HG03558 (cell line): ENCODE results near the gene HOMER1.
"Not testable (repeated sequence)": the region's sequence is repeated elsewhere in the genome, so short reads cannot be mapped to it uniquely, and the experiment has no call there.

ENCODE experiments used
- ATAC-seq: cut with Tn5 transposase; IDR thresholded peaks from one replicate; pipeline ENCODE4 v1.9.1; 2021; ENCODE audit warnings: moderate number of reproducible peaks; ENCODE audit not compliant: unreplicated experiment; ENCODE audit errors: extremely low read depth

The HOMER1 gene

DNA sequence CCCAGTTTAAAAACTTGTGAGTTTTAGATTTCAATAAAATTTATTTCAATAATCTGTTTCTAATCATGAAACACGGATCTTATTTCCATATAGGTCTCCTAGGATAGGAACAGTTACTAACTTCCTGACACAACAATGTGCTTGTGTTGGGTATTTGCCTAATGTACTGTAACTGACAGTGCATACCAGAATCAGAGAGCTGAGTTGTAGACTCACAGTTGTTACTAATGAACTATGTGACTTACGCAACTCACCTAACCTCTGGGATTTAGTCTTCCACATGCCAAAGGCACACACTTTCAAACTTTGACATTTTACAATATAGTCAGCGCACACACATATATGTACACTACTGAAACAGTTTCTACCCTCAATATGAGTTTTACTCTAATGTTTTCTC is 77.7 kb downstream of the HOMER1 start:
- ATAC-seq = no peak

DNA sequence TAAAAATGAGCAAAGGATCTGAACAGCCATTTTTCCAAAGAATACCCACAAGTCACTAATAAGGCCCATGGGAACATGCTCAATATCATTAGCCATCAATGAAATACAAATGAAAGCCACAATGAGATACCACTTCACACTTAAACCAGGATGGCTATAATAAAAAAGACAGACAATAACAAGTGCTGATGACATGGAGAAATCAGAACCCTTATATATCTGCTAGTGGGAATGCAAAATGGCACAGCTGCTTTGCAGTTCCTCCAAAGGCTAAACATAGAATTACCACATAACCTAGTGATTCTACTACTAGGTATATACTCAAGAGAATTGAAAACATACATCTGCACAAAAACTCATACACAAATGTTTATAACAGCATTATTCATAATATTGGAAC is 83.7 kb downstream of the HOMER1 start:
- ATAC-seq = no peak

DNA sequence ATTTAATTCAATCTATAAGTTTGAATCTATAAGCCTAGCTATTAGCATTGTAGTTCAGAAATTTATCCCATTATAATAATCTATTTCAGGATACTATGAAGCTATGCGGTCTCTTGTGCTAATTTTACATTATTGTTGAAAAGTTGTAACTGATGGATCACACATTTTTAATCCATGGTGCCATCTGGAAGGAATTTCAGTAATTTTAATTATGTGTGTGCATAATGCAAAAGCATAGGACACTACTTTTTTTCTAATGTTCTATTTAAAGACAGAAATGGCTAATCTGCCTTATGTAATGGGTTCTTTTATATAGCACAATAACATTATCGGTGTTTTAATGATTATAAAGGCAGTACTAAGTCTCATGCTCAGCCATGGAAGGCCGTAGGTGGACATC is 90.6 kb downstream of the HOMER1 start:
- ATAC-seq = no peak

DNA sequence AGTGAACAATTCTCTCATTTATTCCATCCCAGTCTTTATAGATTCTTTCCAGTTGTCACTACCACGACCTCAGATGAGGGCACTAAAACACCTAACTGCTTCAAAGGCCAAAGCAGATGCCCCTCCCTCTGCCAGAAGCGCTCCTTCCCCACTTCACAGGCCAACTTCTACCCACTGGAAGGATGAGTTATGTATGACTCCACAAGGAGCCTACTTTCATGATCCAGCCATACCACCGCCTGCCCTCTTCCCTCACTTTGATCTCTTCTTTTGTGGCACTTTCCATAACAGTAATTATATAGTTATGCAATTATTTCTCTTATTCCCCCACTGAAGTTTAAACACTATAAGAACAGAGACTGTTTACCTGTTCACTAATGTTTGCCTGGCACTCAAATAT is 93.7 kb downstream of the HOMER1 start:
- no peak for ATAC-seq

DNA sequence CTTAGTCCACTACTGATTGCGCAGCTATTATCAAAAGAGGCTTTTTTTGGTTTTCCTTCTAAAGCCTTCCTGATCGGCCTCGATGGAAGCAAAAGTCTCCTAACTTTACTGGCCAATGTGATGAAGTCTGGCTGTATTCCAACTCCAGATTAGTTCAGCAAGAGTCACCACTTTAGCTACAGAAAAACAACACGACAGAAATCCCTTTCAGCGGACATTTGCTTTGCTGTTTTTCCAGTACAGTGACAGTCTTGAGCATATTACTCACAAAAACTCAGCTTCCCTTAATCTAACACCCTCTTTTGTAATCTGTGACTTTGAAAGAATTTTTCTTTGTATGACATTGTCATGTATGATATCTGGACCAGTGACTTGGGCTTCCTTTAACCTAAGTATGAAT is 95.7 kb downstream of the HOMER1 start:
- no peak for ATAC-seq

DNA sequence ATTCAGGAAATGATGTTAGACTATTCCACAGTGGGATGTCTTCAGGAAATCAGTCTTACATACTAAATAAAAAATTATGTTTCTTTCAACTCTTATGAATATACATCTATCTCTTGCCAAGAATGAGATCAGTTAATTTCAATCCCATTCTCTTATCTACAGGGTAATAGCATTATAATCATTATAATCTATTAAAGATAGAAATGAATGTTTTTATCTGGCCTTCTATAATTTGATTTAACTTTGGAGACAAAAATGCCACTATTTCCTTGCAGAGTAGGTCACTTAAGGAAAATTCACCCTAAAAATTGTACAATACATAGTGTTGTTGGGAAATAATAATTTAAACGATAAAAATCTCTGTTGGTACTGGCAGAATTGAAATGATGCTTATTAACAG is 96.4 kb downstream of the HOMER1 start:
- no peak for ATAC-seq

DNA sequence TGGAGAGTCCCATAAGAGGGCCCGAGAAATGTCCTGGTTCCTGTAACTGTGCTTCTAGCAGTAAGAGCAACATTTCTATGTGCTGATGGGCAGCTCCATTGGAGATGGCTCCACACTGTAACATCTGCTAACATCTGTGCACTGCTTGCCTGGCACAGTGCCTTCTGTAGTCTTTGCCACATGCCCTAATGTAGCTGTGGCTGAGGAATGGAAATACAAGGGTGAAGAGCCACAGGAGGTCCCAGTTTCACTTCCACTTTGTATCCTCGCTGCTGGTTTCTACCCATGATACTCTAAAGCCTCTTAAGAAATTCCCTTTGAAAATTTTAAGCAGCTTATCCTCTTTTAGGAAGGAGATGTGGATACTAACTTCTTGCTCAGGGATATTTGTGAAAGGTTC is 97.4 kb downstream of the HOMER1 start:
- peak; percentile 64 for ATAC-seq

DNA sequence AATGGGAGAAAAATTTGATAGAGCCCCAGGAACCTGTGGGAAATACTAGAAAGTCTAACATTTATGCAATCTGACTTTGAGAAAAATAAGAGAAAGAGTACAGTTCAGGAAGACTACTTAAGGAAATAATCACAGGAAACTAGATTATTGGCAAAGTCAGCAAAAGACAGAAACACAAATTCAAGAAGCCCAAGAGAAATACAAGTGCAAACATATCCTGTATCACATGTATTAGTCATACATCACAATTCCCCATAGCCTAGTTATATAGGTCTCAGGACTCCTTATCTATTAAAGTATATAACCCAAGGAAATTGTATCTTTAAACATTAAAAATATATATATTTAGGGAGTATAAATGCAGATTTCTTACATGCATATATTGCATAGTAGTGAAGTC is 100.8 kb downstream of the HOMER1 start:
- ATAC-seq = no peak

DNA sequence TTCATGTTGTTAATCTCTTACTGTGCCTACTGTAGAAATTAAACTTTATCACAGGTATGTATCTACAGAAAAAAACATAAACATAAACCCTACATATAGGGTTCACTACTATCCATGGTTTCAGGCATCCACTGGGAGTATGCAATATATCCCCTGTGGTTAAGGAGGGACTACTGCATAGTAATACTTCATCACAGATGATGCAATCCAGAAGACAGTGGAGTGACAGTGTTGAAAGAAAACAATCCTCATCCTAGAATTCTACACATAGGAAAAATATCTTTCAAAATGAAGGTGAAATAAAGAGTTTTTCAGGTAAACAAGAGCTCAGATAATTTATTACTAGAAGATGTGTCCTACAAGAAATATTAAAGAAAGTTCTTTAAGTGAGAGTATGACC is 105.9 kb downstream of the HOMER1 start:
- ATAC-seq = no peak

DNA sequence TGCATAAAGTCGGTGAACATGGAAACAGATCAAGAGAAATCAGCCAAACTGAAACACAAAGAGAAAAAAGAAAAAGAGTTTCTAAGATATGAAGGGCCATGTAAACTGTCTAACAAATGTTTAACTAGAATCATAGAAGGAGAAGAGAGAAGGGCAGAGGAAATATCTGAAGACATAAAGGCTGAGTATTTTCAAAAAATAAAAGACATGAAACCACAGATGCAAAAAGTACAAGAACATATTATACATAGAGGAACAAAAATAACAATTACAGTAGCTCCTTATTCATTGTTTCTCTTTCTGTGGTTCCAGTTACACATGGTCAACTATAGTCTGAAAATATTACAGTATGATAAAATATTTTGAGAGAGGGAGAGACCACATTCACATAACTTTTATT is 106.3 kb downstream of the HOMER1 start:
- no peak for ATAC-seq

DNA sequence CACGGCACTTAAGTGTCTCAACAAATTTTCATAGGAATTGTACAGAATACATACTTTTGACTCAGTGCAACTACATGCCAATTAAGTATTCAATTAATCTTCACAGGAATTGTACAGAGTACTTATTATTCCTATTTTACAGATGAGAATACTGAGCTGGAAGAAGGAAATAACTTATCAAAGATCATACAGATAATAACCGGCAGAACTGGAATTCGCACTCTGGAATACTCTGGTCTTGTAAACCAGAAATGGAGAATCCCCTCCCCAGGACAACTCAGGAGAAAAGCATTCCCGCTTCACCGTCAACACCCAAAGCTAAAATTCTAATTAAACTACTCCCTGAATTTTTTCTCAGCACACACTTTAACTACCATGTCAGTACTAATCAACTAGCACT is 112.7 kb downstream of the HOMER1 start:
- ATAC-seq = no peak

DNA sequence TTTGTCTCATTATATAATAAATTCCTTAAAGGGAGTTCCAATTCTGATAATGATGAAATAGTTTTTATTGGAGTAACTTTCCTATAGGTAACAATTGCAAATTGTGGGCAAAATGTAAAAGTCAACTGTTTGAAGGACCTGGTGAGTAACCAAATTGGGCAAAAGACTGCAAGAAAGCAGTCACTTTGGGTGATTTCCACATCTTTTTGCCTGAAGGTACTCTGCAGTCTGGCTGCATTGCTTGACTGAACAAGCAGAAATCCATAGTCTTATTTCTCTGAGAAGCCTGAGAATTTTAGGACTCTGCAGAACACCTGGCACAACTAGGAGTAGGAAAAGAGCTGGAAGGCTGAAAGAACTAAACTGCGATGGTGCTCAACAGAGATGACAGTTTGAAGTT is 114.9 kb downstream of the HOMER1 start:
- ATAC-seq = no peak

DNA sequence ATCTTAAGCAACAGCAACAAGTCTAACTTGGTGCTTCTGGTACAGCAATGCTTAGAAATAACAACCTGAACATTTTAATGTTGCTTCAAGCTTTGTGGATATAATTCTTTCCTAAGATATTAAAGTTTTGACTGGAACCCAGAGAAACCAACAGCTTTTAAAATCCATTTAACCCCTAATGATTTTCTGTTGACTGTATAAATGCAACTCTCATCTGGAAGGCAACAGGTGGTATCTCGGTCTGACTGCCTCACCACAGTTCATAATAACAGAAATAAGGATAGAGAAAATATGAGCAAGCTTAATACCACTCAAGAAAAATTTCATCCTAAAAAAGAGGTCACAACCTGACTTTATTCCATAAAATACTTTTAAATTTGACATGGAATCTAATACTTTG is 116.9 kb downstream of the HOMER1 start:
- ATAC-seq = no peak

DNA sequence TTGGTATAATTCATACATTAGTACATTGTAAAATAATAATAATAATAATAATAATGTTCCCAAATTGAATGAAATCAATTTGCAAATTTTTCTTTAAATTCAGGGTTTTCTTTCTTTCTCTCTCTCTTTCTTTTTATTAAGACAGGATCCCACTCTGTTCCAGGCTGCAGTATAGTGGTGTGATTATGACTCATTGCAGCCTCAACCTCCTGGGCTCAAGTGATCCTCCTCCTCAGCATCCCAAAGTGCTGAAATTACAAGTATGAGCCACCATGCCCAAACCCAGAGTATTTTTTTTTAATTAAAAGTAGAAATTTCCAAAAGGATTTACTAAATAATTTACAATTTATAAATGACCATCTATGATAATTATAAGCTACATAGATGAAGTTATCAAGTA is 117.7 kb downstream of the HOMER1 start:
- no peak for ATAC-seq

DNA sequence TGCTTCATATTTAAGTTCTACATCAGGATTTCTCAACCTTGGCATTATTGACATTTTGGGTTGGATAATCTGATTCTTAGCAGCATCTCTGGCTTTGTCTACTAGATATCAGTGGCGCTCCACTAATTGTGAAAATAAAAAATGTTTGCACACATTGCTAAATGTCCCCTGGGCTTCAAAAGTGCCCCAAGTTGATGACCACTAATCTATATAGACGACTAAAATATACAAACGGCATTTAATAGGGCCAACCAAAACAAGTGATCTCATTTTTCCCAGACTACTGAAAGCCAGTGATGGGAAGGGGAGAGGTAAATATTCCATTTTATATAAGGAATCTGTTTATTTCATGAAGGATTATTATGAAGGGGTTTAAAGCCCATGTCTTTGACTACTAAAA is 118.6 kb downstream of the HOMER1 start:
- no peak for ATAC-seq

DNA sequence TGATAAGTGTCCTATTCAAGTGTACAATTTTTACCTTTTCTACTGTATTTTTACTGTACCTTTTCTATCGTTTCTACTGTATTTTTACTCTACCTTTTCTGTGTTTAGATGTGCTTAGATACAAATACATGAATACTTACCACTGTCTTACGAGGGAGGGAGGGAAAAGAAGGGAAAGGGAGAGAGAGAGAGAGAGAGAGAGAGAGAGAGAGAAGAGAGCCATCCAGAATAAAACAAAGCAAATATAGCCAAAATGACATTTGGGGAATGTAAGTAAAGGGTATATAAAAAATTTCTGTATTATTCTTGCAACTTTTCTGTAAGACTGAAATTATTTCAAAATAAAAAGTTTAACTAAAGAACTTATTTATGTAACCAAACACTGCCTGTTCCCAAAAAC is 121.2 kb downstream of the HOMER1 start:
- no peak for ATAC-seq

DNA sequence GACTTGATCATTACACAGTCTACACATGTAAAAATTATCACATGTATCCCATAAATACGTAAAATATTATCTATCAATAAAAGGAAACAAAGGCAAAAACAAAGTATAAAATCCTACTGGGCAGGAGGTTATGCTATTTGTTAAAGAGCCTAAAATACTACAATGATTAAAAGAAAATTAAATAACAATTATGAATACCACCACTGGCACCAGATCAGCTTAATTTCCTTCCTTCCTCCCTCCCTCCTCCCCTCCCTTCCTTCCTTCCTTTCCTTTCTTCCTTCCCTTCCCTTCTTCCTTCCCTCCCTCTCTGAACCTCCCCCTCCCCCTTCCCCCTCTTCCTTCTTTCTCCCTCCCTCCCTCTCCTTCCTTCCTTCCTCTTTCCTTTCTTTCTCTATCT is 127.3 kb downstream of the HOMER1 start:
- no peak for ATAC-seq

DNA sequence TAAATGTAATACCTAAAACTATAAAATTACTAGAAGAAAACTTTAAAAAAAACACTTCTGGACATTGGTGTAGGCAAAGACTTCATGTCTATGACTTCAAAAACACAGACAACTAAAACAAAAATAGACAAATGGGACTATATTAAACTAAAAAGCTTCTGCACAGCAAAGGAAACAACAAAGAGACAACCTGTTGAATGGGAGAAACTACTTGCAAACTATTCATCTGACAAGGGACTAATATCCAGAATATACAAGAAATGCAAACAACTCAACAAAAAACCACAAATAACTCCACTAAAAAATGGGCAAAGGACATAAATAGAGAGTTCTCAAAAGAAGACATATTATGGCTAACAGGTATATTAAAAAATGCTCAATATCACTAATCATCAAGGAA is 128.8 kb downstream of the HOMER1 start:
- not testable (repeated sequence) for ATAC-seq

DNA sequence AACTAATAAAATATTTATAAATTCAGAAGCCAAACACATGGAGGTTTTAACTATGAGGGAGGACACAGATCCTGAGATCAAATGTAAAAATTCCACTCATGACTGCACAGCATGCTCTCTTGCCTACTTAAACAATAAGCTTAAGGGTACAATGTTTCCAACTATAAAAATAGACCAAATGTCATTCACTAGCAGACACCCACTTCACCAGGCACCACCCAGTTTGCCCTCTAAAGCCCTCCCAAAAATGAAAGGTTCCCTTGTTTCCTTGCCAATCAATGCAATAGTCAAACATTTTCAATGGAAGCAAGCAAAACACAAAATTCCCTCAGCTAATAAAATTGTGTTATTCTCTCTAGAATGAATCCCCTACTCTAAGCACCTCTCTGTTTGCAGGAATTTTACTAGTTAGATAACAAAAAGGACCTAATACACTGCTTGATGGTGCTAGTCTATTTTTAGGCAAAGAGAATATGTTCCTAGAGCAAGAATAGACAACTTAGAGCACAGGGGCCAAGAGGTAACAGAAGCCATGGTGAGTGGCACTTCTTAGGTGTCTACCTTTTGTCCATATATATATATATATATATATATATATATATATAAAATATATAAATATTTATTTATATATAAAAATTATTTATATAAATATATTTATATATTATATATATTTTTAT is 135.3 kb downstream of the HOMER1 start:
- ATAC-seq = no peak

DNA sequence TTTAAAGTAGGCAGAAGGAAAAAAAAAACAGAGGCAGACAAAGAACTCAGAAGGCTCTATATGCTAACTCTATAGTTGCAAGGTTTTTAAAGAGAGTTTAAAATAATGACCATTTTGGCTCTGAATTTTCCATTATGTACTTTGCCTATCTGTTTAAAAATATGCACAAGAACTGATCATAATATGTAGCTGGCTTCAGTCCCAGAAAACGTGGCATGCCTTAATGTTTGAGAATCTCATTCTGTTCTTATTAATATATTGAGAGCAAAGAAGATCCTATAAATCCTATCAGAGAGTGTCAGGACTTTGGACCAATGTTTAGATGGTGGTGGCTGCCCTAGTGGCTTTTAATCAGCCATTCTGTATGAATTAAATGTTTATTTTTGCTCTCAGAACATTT is 156.5 kb downstream of the HOMER1 start:
- ATAC-seq = no peak

DNA sequence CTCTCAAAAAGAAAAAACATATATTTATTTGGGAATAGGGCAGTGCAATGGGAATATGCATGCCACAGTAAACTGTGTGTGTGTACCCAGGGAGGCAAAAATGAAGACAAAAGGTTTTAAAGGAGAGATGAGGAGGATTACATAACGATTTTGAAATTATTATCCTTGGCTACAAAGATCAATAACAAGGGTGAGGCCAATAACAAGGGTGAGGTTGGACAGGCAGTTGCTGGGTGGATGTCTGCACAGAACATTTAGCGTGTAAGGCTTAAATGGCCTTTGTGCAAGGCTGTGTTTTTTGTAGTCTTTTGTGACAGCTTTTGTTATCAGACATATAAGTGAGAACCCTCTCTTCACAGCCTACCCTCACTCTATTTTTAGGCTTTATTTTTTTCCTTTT is 164.1 kb downstream of the HOMER1 start:
- no peak for ATAC-seq

DNA sequence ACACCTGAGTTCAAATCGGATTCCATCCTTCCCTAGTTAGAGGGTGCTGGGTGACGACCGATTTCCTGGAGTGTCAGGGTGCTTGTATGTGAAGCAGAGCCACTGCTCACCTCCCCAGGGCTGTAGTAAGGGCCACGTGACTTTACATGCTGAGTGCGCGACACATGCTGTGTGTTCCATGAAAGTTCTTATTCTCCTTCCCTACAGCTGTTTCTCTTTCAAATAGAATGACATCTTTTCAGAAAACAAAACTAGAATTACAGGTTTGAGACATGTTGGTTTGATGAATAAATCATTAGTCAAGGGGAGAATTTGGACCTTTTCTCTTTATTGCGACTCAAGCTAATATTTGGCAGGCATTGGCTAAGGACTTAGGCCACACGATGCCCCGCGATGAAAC is 164.9 kb downstream of the HOMER1 start:
- no peak for ATAC-seq

DNA sequence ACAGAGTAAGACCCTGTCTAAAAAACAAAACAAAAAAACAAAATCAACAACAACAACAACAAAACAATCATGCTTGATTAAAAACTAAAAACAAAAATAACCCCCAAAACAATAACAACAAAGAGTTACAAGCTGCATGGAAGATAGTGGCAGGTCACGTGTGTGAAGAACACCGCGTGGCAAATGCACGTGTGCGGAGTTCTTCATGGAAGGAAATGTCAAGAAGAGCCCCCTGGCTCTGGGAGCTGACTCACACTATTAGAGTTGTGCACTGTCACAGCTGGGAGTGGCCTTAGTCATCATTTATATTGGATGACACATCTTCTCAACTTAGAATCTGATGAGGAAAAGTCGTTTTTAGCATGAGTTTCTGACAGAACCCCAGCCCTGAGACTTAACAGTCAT is 167.5 kb downstream of the HOMER1 start:
- no peak for ATAC-seq
